GM06990 (cell line): Measurements from ENCODE around the gene RNF182.
"Not testable (repeated sequence)": the region's sequence is repeated elsewhere in the genome, so short reads cannot be mapped to it uniquely, and the experiment has no call there.

Source experiments
- DNase-seq: peaks from one replicate; pipeline ENCODE4 v3.0.0-alpha.2; 2011; ENCODE audit not compliant: insufficient read length; ENCODE audit errors: extremely low read depth
- H3K27me3 ChIP-seq: replicated peaks from 2 replicates; pipeline ENCODE4 v1.6.0; 2011; ENCODE audit warnings: low read length; ENCODE audit not compliant: control insufficient read depth, insufficient read depth
- H3K36me3 ChIP-seq: 2 replicates; pipeline ENCODE4 v1.5.1; 2011; ENCODE audit warnings: low read length; ENCODE audit not compliant: control insufficient read depth, insufficient read depth
- H3K4me3 ChIP-seq: replicated peaks from 2 replicates; pipeline ENCODE4 v1.5.1; 2011; ENCODE audit warnings: low read depth, mild to moderate bottlenecking, control low read depth, low read length
- CTCF ChIP-seq: IDR thresholded peaks from 2 replicates; pipeline ENCODE4 v1.5.1; 2011; ENCODE audit warnings: low read length, control low read depth, mild to moderate bottlenecking, inconsistent platforms; ENCODE audit not compliant: insufficient read depth, poor library complexity, severe bottlenecking

Gene RNF182

GRCh38 chr6:13935190-13935880, 10.6 kb downstream of the RNF182 start:
- no peaks in the 10 kb centered on the region for H3K27me3 ChIP-seq
- no peak for DNase-seq

DNA sequence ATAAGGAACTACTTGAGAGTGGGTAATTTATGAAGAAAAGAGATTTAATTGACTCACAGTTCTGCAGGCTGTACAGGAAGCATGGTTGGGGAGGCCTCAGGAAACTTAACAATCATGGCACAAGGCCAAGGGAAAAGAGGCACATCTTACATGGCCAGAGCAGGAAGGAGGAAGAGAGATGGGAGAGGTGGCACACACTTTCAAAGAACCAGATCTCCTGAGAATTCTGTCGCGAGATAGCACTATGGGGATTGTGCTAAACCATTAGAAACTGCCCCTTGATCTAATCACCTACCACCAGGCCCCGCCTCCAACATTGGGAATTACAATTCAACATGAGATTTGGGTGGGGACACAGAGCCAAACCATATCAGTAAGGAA, 11.1 kb downstream of the RNF182 start:
- not testable (repeated sequence) for H3K36me3 ChIP-seq, H3K4me3 ChIP-seq, DNase-seq, H3K27me3 ChIP-seq

More at GRCh38 chr6:13935190-13935880, 10.6 kb downstream of the RNF182 start:
- Histone ChIP-seq H3K36me3 (no peaks in the 10 kb centered on the region), H3K4me3 (no peak overlapping the region)
- no peak for TF ChIP-seq CTCF

DNA sequence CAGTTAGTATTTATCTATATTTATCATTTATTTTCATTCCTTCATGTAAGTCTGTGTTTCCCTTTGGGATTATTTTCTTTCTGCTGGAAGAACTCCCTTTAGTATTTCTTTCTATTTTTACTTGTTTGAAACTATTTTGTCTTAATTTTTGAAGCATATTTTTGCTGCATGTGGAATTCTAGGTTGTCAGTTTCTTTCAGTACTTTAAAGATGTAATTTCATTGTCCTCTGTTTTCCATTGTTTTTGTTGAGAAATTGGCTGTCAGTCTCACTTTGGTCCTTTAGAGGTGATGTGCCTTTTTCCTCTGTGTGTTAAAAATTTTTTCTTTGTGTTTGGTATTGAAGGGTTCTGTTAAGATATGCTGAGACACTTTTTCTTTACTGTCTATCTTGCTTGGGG, 17.1 kb downstream of the RNF182 start:
- no peak for DNase-seq
- Histone ChIP-seq H3K4me3 (no peak overlapping the region), H3K27me3 (no peaks in the 10 kb centered on the region), H3K36me3 (no peaks in the 10 kb centered on the region)
- no peak for TF ChIP-seq CTCF

GRCh38 chr6:13943943-13944342, 19.2 kb downstream of the RNF182 start:
- TF ChIP-seq CTCF: no peak

DNA sequence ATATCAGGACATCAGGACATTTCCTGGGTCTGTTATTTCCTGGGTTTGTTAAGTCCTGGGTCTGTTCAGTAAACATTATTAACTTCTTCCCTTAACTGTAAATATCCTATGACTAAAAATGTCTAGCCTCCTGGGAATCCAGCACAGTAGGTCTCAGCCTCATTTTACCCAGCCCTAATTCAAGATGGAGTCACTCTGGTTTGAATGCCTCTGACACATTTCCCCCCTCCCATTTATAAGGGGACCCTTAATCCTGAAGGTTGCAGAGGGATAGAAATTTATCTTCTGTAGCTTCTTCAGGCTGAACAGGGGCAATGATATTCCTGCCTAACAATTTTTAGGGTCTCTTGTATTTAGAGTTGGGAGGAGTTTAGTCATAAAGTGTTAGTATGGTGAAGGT, 21.8 kb downstream of the RNF182 start:
- Histone ChIP-seq H3K36me3 (no peaks in the 10 kb centered on the region), H3K4me3 (no peak overlapping the region), H3K27me3 (no peaks in the 10 kb centered on the region)
- no peak for DNase-seq
- no peak for TF ChIP-seq CTCF

More at GRCh38 chr6:13943943-13944342, 19.2 kb downstream of the RNF182 start:
- DNase-seq: no peak
- Histone ChIP-seq H3K4me3 (no peak overlapping the region), H3K36me3 (no peaks in the 10 kb centered on the region), H3K27me3 (no peaks in the 10 kb centered on the region)

DNA sequence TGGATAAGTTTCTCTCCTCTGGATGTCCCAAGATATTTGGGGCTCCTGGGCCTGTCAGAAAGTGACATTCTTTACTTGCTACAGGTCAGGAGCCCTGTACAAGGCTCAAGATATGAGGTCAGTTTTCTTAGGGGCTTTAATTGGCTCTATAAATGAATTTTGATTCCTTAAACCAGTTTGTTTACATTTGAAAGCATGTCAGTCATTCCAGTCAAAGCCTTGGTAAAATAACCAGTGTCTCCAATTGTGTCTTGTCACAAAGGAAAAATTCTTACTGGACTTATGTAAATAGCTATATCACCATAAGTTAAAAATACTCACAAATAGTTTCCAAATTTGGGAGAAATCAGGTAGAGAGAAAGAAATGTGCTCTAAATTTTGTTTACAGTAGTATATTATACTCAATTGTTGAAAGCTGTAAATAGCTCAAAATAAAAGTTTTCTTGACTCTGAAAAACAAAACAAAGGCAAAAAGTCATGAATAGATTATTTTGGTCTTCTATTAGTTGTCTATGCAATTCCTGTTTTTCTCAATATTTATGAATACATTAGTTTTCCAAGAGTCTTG, 22.9 kb downstream of the RNF182 start:
- no peaks in the 10 kb centered on the region for H3K27me3 ChIP-seq
- no peak for TF ChIP-seq CTCF
- no peak for DNase-seq
- no peak overlapping the region for H3K4me3 ChIP-seq
- H3K36me3 ChIP-seq: no peaks in the 10 kb centered on the region
